Loucy (cell line): ENCODE results near the gene ZNF804A.

ENCODE experiments used
- H2AFZ ChIP-seq: fragments of 200-600 bp; sonication (generic); 2 replicates; pipeline ENCODE4 v1.6.0; 2016; ENCODE audit warnings: antibody characterized with exemption, mild to moderate bottlenecking, low read length, moderate library complexity
- H3F3A ChIP-seq: fragments of 200-600 bp; 2 replicates; pipeline ENCODE4 v1.6.0; 2016; ENCODE audit warnings: antibody characterized with exemption, low read depth, mild to moderate bottlenecking
- H3K27me3 ChIP-seq: fragments of 200-600 bp; sonication (generic); 2 replicates; pipeline ENCODE4 v1.6.1; 2014; ENCODE audit warnings: low read length, mild to moderate bottlenecking; ENCODE audit not compliant: insufficient read depth, poor library complexity, severe bottlenecking
- H3K36me3 ChIP-seq: fragments of 200-600 bp; sonication (generic); 2 replicates; pipeline ENCODE4 v1.6.1; 2016; ENCODE audit warnings: low read length; ENCODE audit not compliant: insufficient read depth
- H3K4me1 ChIP-seq: fragments of 200-600 bp; sonication (generic); 2 replicates; pipeline ENCODE4 v1.5.1; 2014; ENCODE audit warnings: low read length, mild to moderate bottlenecking; ENCODE audit not compliant: insufficient read depth, poor library complexity, severe bottlenecking
- H3K4me2 ChIP-seq: fragments of 200-600 bp; sonication (generic); 2 replicates; pipeline ENCODE4 v1.6.0; 2014; ENCODE audit warnings: antibody characterized with exemption, low read length, low read depth, mild to moderate bottlenecking; ENCODE audit not compliant: poor library complexity, severe bottlenecking
- H3K4me3 ChIP-seq: fragments of 200-600 bp; sonication (generic); 2 replicates; pipeline ENCODE4 v1.5.1; 2014; ENCODE audit warnings: low read length, mild to moderate bottlenecking, mixed read lengths; ENCODE audit not compliant: poor library complexity, severe bottlenecking
- H3K79me2 ChIP-seq: fragments of 200-600 bp; sonication (generic); 2 replicates; pipeline ENCODE4 v1.6.1; 2014; ENCODE audit warnings: low read length; ENCODE audit not compliant: insufficient read depth
- H3K9ac ChIP-seq: fragments of 200-600 bp; sonication (generic); 2 replicates; pipeline ENCODE4 v1.6.0; 2014; ENCODE audit warnings: mild to moderate bottlenecking, low read depth, low read length, moderate library complexity; ENCODE audit not compliant: poor library complexity, severe bottlenecking
- H3K9me2 ChIP-seq: fragments of 200-600 bp; sonication (generic); replicated peaks from 2 replicates; pipeline ENCODE4 v1.6.1; 2016; ENCODE audit warnings: low read depth, low read length, mixed read lengths
- H3K9me3 ChIP-seq: fragments of 200-600 bp; sonication (generic); 2 replicates; pipeline ENCODE4 v1.6.1; 2014; ENCODE audit warnings: mild to moderate bottlenecking, antibody characterized with exemption, low read length, low read depth; ENCODE audit not compliant: insufficient read depth
- H4K20me1 ChIP-seq: fragments of 200-600 bp; sonication (generic); 2 replicates; pipeline ENCODE4 v1.6.0; 2014; ENCODE audit warnings: antibody characterized with exemption, low read length, mild to moderate bottlenecking; ENCODE audit not compliant: insufficient read depth, poor library complexity, severe bottlenecking
- EZH2phosphoT487 ChIP-seq: fragments of 200-600 bp; IDR thresholded peaks from 2 replicates; pipeline ENCODE4 v1.6.1; 2018; ENCODE audit warnings: antibody characterized with exemption, mild to moderate bottlenecking, moderate library complexity, borderline replicate concordance
- TF ChIP-seq, protein P1 (sequence below): fragments of 200-600 bp; sonication (generic); conservative IDR thresholded peaks from 2 replicates; pipeline ENCODE4 v1.5.1; 2014; ENCODE audit warnings: mild to moderate bottlenecking, antibody characterized with exemption, low read length

ZNF804A gene

DNA sequence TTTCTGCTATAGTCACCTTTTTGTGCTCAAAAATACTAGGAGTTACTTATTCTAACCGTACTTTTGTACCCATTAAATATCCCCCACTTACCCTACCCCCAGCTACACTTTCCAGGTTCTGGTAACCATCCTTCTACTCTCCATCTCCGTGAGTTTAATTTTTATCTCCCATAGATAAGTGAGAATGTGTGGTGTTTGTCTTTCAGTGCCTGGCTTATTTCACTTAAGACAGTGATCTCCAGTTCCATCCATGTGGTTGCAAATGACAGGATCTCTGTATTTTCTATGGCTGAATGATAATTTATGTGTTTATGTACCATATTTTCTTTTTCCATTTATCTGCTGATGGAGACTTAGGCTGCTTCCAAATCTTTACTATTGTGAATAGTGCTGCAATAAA lies 323.3 kb downstream of the ZNF804A start:
- no peaks in the 10 kb centered on the region for H3K79me2 ChIP-seq

DNA sequence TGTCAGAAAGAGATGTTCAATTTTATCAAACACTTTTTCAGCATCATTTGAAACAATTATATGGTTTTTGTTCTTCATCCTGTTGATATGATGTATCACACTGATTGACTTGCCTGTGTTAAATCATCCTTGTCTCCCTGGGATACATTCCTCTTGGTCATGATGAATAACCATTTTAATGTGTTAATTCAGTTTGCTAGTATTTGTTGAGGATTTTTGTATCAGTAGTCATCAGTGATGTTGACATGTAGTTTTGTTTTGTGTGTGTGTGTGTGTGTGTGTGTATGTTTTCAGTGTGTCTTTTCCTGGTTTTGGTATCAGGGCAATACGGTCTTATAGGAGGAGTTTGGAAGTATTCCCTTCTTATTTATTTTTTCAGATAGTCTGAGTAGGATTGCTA lies 325.4 kb downstream of the ZNF804A start:
- 0 out of 2 replicates have a peak, but pooled peaks cover 2% of the 10 kb centered on the region for H3K9me3 ChIP-seq
- no peaks in the 10 kb centered on the region for H3K79me2 ChIP-seq
- H4K20me1 ChIP-seq = no peaks in the 10 kb centered on the region
- no peak for TF ChIP-seq EZH2phosphoT487
- TF ChIP-seq, protein P1, sequence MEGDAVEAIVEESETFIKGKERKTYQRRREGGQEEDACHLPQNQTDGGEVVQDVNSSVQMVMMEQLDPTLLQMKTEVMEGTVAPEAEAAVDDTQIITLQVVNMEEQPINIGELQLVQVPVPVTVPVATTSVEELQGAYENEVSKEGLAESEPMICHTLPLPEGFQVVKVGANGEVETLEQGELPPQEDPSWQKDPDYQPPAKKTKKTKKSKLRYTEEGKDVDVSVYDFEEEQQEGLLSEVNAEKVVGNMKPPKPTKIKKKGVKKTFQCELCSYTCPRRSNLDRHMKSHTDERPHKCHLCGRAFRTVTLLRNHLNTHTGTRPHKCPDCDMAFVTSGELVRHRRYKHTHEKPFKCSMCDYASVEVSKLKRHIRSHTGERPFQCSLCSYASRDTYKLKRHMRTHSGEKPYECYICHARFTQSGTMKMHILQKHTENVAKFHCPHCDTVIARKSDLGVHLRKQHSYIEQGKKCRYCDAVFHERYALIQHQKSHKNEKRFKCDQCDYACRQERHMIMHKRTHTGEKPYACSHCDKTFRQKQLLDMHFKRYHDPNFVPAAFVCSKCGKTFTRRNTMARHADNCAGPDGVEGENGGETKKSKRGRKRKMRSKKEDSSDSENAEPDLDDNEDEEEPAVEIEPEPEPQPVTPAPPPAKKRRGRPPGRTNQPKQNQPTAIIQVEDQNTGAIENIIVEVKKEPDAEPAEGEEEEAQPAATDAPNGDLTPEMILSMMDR = no peak
- H2AFZ ChIP-seq = no peak overlapping the region
- H3K9ac ChIP-seq = no peak overlapping the region
- no peak overlapping the region for H3K4me2 ChIP-seq
- no peaks in the 10 kb centered on the region for H3K27me3 ChIP-seq
- no peaks in the 10 kb centered on the region for H3K4me1 ChIP-seq
- H3K36me3 ChIP-seq = no peaks in the 10 kb centered on the region
- no peaks in the 10 kb centered on the region; the same call in 1 of the 2 replicates for H3K9me2 ChIP-seq
- no peaks in the 10 kb centered on the region for H3F3A ChIP-seq
- H3K4me3 ChIP-seq = no peak overlapping the region

More for the DNA sequence above, 323.3 kb downstream of the ZNF804A start:
- no peaks in the 10 kb centered on the region for H3K9me3 ChIP-seq
- H4K20me1 ChIP-seq = no peaks in the 10 kb centered on the region
- H3K27me3 ChIP-seq = no peaks in the 10 kb centered on the region
- H3K4me2 ChIP-seq = no peak overlapping the region
- H3K4me1 ChIP-seq = no peaks in the 10 kb centered on the region
- no peak overlapping the region for H3K4me3 ChIP-seq
- no peak overlapping the region for H3K9ac ChIP-seq
- no peaks in the 10 kb centered on the region for H3F3A ChIP-seq
- H2AFZ ChIP-seq = no peak overlapping the region
- no peaks in the 10 kb centered on the region for H3K36me3 ChIP-seq
- TF ChIP-seq, protein P1 = no peak
- TF ChIP-seq EZH2phosphoT487 = no peak
- no peaks in the 10 kb centered on the region; the same call in 1 of the 2 replicates for H3K9me2 ChIP-seq

DNA sequence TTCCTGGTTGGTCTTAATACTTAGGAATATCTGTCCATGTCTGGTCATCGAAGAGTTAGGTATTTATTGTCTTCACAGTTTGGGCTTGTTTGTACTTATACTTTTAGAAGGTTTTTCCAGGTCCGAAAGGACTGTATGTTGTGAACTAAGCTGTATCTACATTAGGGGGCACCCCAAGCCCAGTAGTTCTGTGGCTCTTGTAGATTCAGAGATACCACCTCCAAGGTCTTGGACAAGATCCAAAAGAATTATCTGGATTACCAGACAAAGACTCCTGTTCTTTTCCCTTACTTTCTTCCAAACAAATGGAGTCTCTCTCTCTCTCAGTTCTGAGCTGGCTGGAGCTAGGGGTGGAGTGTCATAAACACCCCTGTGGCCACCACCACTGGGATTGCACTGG lies 328.7 kb downstream of the ZNF804A start:
- Histone ChIP-seq H3K9me3 (0 out of 2 replicates have a peak, but pooled peaks cover 2% of the 10 kb centered on the region), H3K4me2 (no peak overlapping the region), H3K79me2 (no peaks in the 10 kb centered on the region), H2AFZ (no peak overlapping the region), H3K27me3 (no peaks in the 10 kb centered on the region), H3K4me1 (no peaks in the 10 kb centered on the region), H4K20me1 (no peaks in the 10 kb centered on the region), H3K4me3 (no peak overlapping the region), H3F3A (no peaks in the 10 kb centered on the region), H3K9ac (no peak overlapping the region), H3K9me2 (no peaks in the 10 kb centered on the region; the same call in 1 of the 2 replicates), H3K36me3 (no peaks in the 10 kb centered on the region)
- no peak for TF ChIP-seq EZH2phosphoT487
- TF ChIP-seq, protein P1 = no peak
